HepG2 (cell line): ENCODE results near the gene NELFB. TPM values are rescaled to one million over a fixed set of nuclear protein-coding genes. Genes with fewer than 3 reads are reported as not detected.
A peak's percentile ranks its signal among the peaks of the same experiment; 100 is the strongest.

Experiments used
- ARHGAP35 ChIP-seq: sonication (generic); formaldehyde crosslinking; IDR thresholded peaks from 2 replicates; pipeline ENCODE4 v1.9.0; 2022; ENCODE audit warnings: mild to moderate bottlenecking, inconsistent platforms, moderate library complexity, missing genetic modification reagents, borderline replicate concordance
- HOXA3 ChIP-seq: sonication (generic); formaldehyde crosslinking; IDR thresholded peaks from 2 replicates; pipeline ENCODE4 v1.5.0; 2020; ENCODE audit warnings: missing genetic modification reagents
- KAT8 ChIP-seq: IDR thresholded peaks from 2 replicates; pipeline ENCODE4 v1.6.1; 2016; ENCODE audit warnings: missing genetic modification reagents, missing compliant biosample characterization
- MED1 ChIP-seq: sonication (generic); formaldehyde crosslinking; IDR thresholded peaks from 2 replicates; pipeline ENCODE4 v1.4.0; 2020; ENCODE audit warnings: missing genetic modification reagents
- MTERF4 ChIP-seq: sonication (generic); formaldehyde crosslinking; IDR thresholded peaks from 2 replicates; pipeline ENCODE4 v1.8.0; 2023; ENCODE audit warnings: mild to moderate bottlenecking, missing genetic modification reagents
- TEAD3 ChIP-seq: optimal IDR thresholded peaks from 2 replicates; pipeline ENCODE3; 2016; ENCODE audit warnings: borderline replicate concordance
- ZNF501 ChIP-seq: sonication (generic); formaldehyde crosslinking; IDR thresholded peaks from 2 replicates; pipeline ENCODE4 v1.5.1; 2020; ENCODE audit warnings: mild to moderate bottlenecking, moderate library complexity, missing genetic modification reagents
- polyA plus RNA-seq, 8 experiments: library from polyadenylated mRNA; depleted of rRNA in 3 of 8; stranded (reverse) in 7 of 8; unstranded in 1 of 8; fragments of >200 nt; fragmentation: Illumina TruSeq in 4 of 8; extraction: Trizol in 4 of 8; gene quantifications; 2 replicates each; pipeline versions ENCODE4 v1.2.1 to v1.2.3, GENCODE V29; 2011 to 2016; ENCODE audit warnings: low read depth in 4 of 8, missing spikeins in 1 of 8, mixed read lengths in 1 of 8; ENCODE audit not compliant: insufficient read depth in 1 of 8
- total RNA-seq, 5 experiments: library from RNA; depleted of rRNA; stranded (reverse); fragments of >200 nt; fragmentation: Illumina TruSeq; extraction: Trizol; gene quantifications; 2 replicates each; pipeline ENCODE4 v1.2.3, GENCODE V29; 2016; ENCODE audit warnings: low read depth in 1 of 5
- TF ChIP-seq, protein P1 (sequence below), 2 experiments: fragments of 450-650 bp in 1 of 2; sonication (generic) in 1 of 2; formaldehyde crosslinking in 1 of 2; IDR thresholded peaks; 2 replicates each; pipeline versions ENCODE4 v1.6.1 to v1.8.0; 2016 to 2022; ENCODE audit warnings: antibody characterized with exemption in 1 of 2, mild to moderate bottlenecking in 1 of 2, missing genetic modification reagents in 1 of 2
- TF ChIP-seq, protein P2 (sequence below): sonication (generic); formaldehyde crosslinking; IDR thresholded peaks from 2 replicates; pipeline ENCODE4 v1.4.0; 2020; ENCODE audit warnings: mild to moderate bottlenecking, low read depth, missing genetic modification reagents
- TF ChIP-seq, protein P3 (sequence below): sonication (generic); formaldehyde crosslinking; IDR thresholded peaks from 2 replicates; pipeline ENCODE4 v1.4.0; 2020; ENCODE audit warnings: missing genetic modification reagents

Gene NELFB
- total and polyA plus RNA-seq, 2 of the 13 experiments (the other 11 are each of a cell fraction or from before 2014, with no cell fraction given) = 26.5 to 45.8 TPM

DNA sequence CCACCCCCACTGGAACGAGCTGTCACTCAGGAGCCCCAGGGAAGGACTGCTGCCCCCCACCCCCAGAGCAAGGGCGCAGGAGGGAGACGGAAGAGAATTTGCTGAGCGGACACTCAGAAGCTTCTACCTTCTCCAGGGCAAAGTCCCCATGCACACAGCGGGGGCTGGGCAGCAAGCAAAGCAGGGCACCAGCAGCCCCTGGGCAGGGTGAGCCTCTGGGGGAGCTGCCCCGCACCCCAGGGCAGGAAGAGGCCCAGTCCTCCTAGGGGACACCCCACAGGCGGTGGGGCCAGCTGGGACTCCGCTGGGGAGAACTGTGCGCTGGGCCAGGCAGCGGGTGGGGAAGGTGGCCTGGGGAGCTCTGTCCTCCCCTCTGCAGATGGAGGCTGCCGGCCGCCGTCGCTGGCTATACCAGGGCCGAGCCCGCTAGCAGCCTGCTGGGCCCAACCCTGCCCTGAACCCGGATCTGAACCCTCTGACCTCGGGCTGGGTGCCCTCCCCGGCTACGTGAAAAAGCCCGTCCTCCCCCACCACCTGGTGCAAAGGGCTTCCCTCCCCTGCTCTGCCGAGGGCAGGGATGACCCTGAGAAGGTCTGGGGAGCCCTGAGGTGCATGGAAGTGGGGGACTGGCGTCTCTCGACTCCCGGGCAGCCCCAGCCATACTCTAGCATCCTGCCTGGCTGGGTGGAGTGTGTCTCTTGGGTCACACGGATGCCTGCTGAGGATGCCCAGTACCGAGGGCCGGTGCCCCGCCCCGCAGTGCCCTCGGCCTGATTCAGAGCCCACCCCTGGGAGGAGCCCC is 25.0 kb upstream of the NELFB start (continued):
- TF ChIP-seq, protein P1, sequence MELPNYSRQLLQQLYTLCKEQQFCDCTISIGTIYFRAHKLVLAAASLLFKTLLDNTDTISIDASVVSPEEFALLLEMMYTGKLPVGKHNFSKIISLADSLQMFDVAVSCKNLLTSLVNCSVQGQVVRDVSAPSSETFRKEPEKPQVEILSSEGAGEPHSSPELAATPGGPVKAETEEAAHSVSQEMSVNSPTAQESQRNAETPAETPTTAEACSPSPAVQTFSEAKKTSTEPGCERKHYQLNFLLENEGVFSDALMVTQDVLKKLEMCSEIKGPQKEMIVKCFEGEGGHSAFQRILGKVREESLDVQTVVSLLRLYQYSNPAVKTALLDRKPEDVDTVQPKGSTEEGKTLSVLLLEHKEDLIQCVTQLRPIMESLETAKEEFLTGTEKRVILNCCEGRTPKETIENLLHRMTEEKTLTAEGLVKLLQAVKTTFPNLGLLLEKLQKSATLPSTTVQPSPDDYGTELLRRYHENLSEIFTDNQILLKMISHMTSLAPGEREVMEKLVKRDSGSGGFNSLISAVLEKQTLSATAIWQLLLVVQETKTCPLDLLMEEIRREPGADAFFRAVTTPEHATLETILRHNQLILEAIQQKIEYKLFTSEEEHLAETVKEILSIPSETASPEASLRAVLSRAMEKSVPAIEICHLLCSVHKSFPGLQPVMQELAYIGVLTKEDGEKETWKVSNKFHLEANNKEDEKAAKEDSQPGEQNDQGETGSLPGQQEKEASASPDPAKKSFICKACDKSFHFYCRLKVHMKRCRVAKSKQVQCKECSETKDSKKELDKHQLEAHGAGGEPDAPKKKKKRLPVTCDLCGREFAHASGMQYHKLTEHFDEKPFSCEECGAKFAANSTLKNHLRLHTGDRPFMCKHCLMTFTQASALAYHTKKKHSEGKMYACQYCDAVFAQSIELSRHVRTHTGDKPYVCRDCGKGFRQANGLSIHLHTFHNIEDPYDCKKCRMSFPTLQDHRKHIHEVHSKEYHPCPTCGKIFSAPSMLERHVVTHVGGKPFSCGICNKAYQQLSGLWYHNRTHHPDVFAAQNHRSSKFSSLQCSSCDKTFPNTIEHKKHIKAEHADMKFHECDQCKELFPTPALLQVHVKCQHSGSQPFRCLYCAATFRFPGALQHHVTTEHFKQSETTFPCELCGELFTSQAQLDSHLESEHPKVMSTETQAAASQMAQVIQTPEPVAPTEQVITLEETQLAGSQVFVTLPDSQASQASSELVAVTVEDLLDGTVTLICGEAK (IDR thresholded peaks at IDR 0.05) = no peak
- TF ChIP-seq, protein P1 (CRISPR knock-in tag; IDR thresholded peaks at IDR 0.05) = peak; percentile 68; the same call in 1 of the 2 replicates
- TF ChIP-seq TEAD3 (CRISPR knock-in tag) (peak; percentile 22), ZNF501 (CRISPR knock-in tag) (peak; percentile 91), MTERF4 (no peak), ARHGAP35 (0 out of 2 replicates have a peak, but pooled peaks have one; percentile 58), MED1 (CRISPR knock-in tag) (peak; percentile 48; the same call in 1 of the 2 replicates), HOXA3 (peak; percentile 46; the same call in 1 of the 2 replicates), KAT8 (CRISPR knock-in tag) (peak; percentile 62)
- TF ChIP-seq, protein P2, sequence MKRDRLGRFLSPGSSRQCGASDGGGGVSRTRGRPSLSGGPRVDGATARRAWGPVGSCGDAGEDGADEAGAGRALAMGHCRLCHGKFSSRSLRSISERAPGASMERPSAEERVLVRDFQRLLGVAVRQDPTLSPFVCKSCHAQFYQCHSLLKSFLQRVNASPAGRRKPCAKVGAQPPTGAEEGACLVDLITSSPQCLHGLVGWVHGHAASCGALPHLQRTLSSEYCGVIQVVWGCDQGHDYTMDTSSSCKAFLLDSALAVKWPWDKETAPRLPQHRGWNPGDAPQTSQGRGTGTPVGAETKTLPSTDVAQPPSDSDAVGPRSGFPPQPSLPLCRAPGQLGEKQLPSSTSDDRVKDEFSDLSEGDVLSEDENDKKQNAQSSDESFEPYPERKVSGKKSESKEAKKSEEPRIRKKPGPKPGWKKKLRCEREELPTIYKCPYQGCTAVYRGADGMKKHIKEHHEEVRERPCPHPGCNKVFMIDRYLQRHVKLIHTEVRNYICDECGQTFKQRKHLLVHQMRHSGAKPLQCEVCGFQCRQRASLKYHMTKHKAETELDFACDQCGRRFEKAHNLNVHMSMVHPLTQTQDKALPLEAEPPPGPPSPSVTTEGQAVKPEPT = 0 out of 2 replicates have a peak, but pooled peaks have one; percentile 32
- TF ChIP-seq, protein P3, sequence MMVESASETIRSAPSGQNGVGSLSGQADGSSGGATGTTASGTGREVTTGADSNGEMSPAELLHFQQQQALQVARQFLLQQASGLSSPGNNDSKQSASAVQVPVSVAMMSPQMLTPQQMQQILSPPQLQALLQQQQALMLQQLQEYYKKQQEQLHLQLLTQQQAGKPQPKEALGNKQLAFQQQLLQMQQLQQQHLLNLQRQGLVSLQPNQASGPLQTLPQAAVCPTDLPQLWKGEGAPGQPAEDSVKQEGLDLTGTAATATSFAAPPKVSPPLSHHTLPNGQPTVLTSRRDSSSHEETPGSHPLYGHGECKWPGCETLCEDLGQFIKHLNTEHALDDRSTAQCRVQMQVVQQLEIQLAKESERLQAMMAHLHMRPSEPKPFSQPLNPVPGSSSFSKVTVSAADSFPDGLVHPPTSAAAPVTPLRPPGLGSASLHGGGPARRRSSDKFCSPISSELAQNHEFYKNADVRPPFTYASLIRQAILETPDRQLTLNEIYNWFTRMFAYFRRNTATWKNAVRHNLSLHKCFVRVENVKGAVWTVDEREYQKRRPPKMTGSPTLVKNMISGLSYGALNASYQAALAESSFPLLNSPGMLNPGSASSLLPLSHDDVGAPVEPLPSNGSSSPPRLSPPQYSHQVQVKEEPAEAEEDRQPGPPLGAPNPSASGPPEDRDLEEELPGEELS (CRISPR knock-in tag) = peak; percentile 53
